Osteocyte (in vitro differentiated cells): ENCODE results near the gene KCNH1. TPM values are rescaled to one million over a fixed set of nuclear protein-coding genes. Genes with fewer than 3 reads are reported as not detected.

Source experiments
- DNase-seq: peaks from one replicate; pipeline ENCODE4 v3.0.0; 2021; ENCODE audit warnings: mixed read lengths; ENCODE audit not compliant: unreplicated experiment; ENCODE audit errors: extremely low spot score
- H3K27ac Mint-ChIP-seq: one replicate; pipeline ENCODE4 v1.8.0; 2021; ENCODE audit warnings: mild to moderate bottlenecking, mixed read lengths; ENCODE audit not compliant: unreplicated experiment
- H3K27me3 Mint-ChIP-seq: one replicate; pipeline ENCODE4 v1.8.0; 2021; ENCODE audit warnings: mixed read lengths; ENCODE audit not compliant: unreplicated experiment
- H3K36me3 Mint-ChIP-seq: one replicate; pipeline ENCODE4 v1.8.0; 2021; ENCODE audit warnings: mixed read lengths; ENCODE audit not compliant: unreplicated experiment
- H3K4me1 Mint-ChIP-seq: one replicate; pipeline ENCODE4 v1.8.0; 2021; ENCODE audit warnings: mixed read lengths; ENCODE audit not compliant: unreplicated experiment
- H3K4me3 Mint-ChIP-seq: one replicate; pipeline ENCODE4 v1.8.0; 2021; ENCODE audit warnings: mild to moderate bottlenecking, moderate library complexity, mixed read lengths; ENCODE audit not compliant: unreplicated experiment
- H3K9me3 Mint-ChIP-seq: one replicate; pipeline ENCODE4 v1.8.0; 2021; ENCODE audit warnings: mixed read lengths; ENCODE audit not compliant: unreplicated experiment
- total RNA-seq: library from RNA; stranded (reverse); gene quantifications from 2 replicates; pipeline ENCODE4 v1.2.1, GENCODE V29; 2021
- TF ChIP-seq, protein P1 (sequence below): fragments of 200-600 bp; sonication (generic); IDR thresholded peaks from 2 replicates; pipeline ENCODE4 v1.5.0; 2021; ENCODE audit warnings: antibody characterized with exemption, mild to moderate bottlenecking, moderate library complexity

The KCNH1 gene
- total RNA-seq, 1 donor from 2014 or later, result 7.3 TPM

GRCh38 chr1:210707300-210708240 is 426.4 kb downstream of the KCNH1 start:
- H3K9me3 Mint-ChIP-seq, result no peaks in the 10 kb centered on the region
- H3K4me1 Mint-ChIP-seq, result no peaks in the 10 kb centered on the region
- H3K27me3 Mint-ChIP-seq, result no peaks in the 10 kb centered on the region
- H3K36me3 Mint-ChIP-seq, result no peaks in the 10 kb centered on the region
- H3K27ac Mint-ChIP-seq, result no peak overlapping the region
- DNase-seq, result no peak
- TF ChIP-seq, protein P1, sequence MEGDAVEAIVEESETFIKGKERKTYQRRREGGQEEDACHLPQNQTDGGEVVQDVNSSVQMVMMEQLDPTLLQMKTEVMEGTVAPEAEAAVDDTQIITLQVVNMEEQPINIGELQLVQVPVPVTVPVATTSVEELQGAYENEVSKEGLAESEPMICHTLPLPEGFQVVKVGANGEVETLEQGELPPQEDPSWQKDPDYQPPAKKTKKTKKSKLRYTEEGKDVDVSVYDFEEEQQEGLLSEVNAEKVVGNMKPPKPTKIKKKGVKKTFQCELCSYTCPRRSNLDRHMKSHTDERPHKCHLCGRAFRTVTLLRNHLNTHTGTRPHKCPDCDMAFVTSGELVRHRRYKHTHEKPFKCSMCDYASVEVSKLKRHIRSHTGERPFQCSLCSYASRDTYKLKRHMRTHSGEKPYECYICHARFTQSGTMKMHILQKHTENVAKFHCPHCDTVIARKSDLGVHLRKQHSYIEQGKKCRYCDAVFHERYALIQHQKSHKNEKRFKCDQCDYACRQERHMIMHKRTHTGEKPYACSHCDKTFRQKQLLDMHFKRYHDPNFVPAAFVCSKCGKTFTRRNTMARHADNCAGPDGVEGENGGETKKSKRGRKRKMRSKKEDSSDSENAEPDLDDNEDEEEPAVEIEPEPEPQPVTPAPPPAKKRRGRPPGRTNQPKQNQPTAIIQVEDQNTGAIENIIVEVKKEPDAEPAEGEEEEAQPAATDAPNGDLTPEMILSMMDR, result no peak
- H3K4me3 Mint-ChIP-seq, result no peak overlapping the region

- Mint-ChIP-seq H3K9me3 (peaks cover 12% of the 10 kb centered on the region), H3K36me3 (peaks cover 5% of the 10 kb centered on the region), H3K4me1 (no peaks in the 10 kb centered on the region), H3K27me3 (no peaks in the 10 kb centered on the region), H3K27ac (no peak overlapping the region), H3K4me3 (no peak overlapping the region)
- TF ChIP-seq, protein P1, result no peak
- no peak for DNase-seq
Measured at GRCh38 chr1:210706246-210706645, 427.7 kb downstream of the KCNH1 start.

DNA sequence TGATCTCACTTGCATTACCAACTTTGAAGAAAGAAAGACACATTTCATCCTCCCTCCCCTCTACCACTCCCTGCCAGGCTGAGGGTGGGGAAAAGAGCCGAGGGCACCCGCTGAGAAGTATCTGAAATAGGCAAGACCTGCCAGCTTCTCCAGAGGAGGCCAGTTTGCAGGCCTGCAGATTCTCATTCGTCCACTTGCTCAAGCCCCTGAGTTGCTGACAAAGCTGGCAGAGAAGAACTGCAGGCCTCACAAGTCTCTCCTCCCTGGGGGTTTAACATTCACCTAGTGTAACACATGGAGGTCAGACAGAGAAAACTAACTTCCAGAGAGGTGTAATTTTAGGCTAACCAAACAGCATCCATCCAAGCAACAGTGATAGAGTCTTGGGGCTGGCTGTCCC is 428.9 kb downstream of the KCNH1 start:
- Mint-ChIP-seq H3K36me3 (peaks cover 5% of the 10 kb centered on the region), H3K4me1 (no peaks in the 10 kb centered on the region), H3K27ac (no peak overlapping the region), H3K9me3 (peaks cover 12% of the 10 kb centered on the region), H3K4me3 (no peak overlapping the region), H3K27me3 (no peaks in the 10 kb centered on the region)
- TF ChIP-seq, protein P1, result no peak
- DNase-seq, result no peak

DNA sequence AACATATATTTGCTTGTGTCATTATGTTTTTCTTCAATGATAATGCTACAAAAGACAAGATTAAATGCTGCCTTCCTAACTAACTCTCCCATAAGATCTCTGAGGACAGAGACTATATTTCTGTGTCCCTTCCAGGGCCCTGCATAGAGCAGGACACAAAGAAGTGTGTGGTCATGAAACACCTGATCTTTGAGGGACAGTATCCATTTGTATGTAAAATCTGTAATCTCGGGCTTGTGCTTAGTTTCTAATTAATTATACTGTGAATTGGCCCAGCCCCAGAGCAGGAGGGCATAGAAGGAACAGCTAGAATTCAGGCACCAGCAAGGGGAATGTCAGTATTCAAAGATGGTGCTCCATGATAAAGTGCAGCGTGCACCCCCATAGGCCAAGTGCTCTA is 430.4 kb downstream of the KCNH1 start:
- TF ChIP-seq, protein P1, result no peak
- no peak overlapping the region for H3K4me3 Mint-ChIP-seq
- peaks cover 12% of the 10 kb centered on the region for H3K9me3 Mint-ChIP-seq
- H3K27me3 Mint-ChIP-seq, result no peaks in the 10 kb centered on the region
- peaks cover 5% of the 10 kb centered on the region for H3K36me3 Mint-ChIP-seq
- H3K27ac Mint-ChIP-seq, result no peak overlapping the region
- H3K4me1 Mint-ChIP-seq, result no peaks in the 10 kb centered on the region
- DNase-seq, result no peak

GRCh38 chr1:210702506-210702905 is 431.4 kb downstream of the KCNH1 start:
- TF ChIP-seq, protein P1, result no peak

More at GRCh38 chr1:210702506-210702905, 431.4 kb downstream of the KCNH1 start:
- peaks cover 12% of the 10 kb centered on the region for H3K9me3 Mint-ChIP-seq
- no peaks in the 10 kb centered on the region for H3K27me3 Mint-ChIP-seq
- DNase-seq, result no peak
- no peaks in the 10 kb centered on the region for H3K4me1 Mint-ChIP-seq
- H3K27ac Mint-ChIP-seq, result no peak overlapping the region
- no peak overlapping the region for H3K4me3 Mint-ChIP-seq
- H3K36me3 Mint-ChIP-seq, result peaks cover 5% of the 10 kb centered on the region
